ENCODE measurements around the gene COL20A1.

COL20A1 gene

GRCh38 chr20:63321148-63321831 is 28.3 kb downstream of the COL20A1 start:
- no peak for DNase-seq (ENCODE audit: low spot score)

GRCh38 chr20:63322146-63322932 is 29.4 kb downstream of the COL20A1 start:
- no peak for DNase-seq (ENCODE audit: low spot score)

- no peak for DNase-seq (ENCODE audit: low spot score)
Observed at GRCh38 chr20:63322933-63323273, 29.9 kb downstream of the COL20A1 start.

- DNase-seq (ENCODE audit: low spot score), result no peak
Observed at GRCh38 chr20:63323357-63323981, 30.5 kb downstream of the COL20A1 start.

- DNase-seq (ENCODE audit: low spot score), result no peak
Observed at GRCh38 chr20:63325021-63325471, 32.1 kb downstream of the COL20A1 start.

GRCh38 chr20:63325554-63326313 is 32.7 kb downstream of the COL20A1 start:
- DNase-seq (ENCODE audit: low spot score), result no peak

- no peak for DNase-seq (ENCODE audit: low spot score)
Observed at GRCh38 chr20:63326314-63327230, 33.6 kb downstream of the COL20A1 start.

GRCh38 chr20:63327231-63327745 is 34.3 kb downstream of the COL20A1 start:
- DNase-seq (ENCODE audit: low spot score), result no peak

- DNase-seq (ENCODE audit: low spot score), result no peak
Observed at GRCh38 chr20:63328026-63328700, 35.2 kb downstream of the COL20A1 start.

- no peak for DNase-seq (ENCODE audit: low spot score)
Observed at GRCh38 chr20:63328718-63329275, 35.8 kb downstream of the COL20A1 start.

- no peak for DNase-seq (ENCODE audit: low spot score)
Observed at GRCh38 chr20:63329331-63330083, 36.5 kb downstream of the COL20A1 start.

- DNase-seq (ENCODE audit: low spot score), result no peak
Observed at GRCh38 chr20:63330084-63330760, 37.2 kb downstream of the COL20A1 start.

- DNase-seq (ENCODE audit: low spot score), result no peak
Observed at GRCh38 chr20:63330940-63331339, 38.0 kb downstream of the COL20A1 start.

GRCh38 chr20:63331741-63332400 is 38.9 kb downstream of the COL20A1 start:
- no peak for DNase-seq (ENCODE audit: low spot score)

GRCh38 chr20:63332488-63333240 is 39.7 kb downstream of the COL20A1 start:
- no peak for DNase-seq (ENCODE audit: low spot score)

GRCh38 chr20:63333241-63333836 is 40.4 kb downstream of the COL20A1 start:
- no peak for DNase-seq (ENCODE audit: low spot score)

GRCh38 chr20:63334356-63334755 is 41.4 kb downstream of the COL20A1 start:
- DNase-seq (ENCODE audit: low spot score), result no peak
